IPS-18a (cell line): ENCODE results near the gene CSF1R.

ENCODE experiments used
- H3K27ac ChIP-seq: one replicate; pipeline ENCODE4 v1.5.1; 2013; ENCODE audit warnings: low read length
- H3K27me3 ChIP-seq: one replicate; pipeline ENCODE4 v1.6.1; 2013; ENCODE audit warnings: mild to moderate bottlenecking, low read length; ENCODE audit not compliant: control insufficient read depth, insufficient read depth
- H3K36me3 ChIP-seq: one replicate; pipeline ENCODE4 v1.6.1; 2013; ENCODE audit warnings: low read depth, low read length; ENCODE audit not compliant: control insufficient read depth
- H3K4me1 ChIP-seq: one replicate; pipeline ENCODE4 v1.6.1; 2013; ENCODE audit warnings: low read depth, low read length; ENCODE audit not compliant: control insufficient read depth
- H3K4me3 ChIP-seq: one replicate; pipeline ENCODE4 v1.5.1; 2013; ENCODE audit warnings: low read length
- H3K9ac ChIP-seq: one replicate; pipeline ENCODE4 v1.6.1; 2013; ENCODE audit warnings: mild to moderate bottlenecking, low read length, moderate library complexity
- H3K9me3 ChIP-seq: one replicate; pipeline ENCODE4 v1.6.1; 2013; ENCODE audit warnings: low read depth, low read length; ENCODE audit not compliant: control insufficient read depth

Gene CSF1R

DNA sequence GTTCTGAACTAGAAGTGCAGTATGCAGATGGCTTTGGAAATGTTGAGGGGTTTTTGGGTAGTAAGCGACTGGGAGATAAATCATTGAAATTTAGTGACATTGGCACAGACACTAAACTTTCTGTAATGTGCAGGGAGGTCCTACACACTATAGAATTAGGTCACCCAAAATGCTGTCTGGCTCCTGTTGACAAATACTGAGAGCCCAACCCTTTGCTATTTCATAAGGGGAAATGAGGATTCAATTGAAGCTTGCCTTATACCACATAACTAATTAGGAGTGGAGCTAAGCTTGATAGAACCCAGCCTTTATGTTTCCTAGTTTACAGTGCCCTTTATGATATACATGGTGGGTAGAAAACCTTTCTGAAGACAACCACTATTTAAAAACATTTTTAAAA lies 63.2 kb downstream of the CSF1R start:
- H3K9me3 ChIP-seq: no peaks in the 10 kb centered on the region
- no peak overlapping the region for H3K9ac ChIP-seq
- no peak overlapping the region for H3K27ac ChIP-seq
- no peak overlapping the region for H3K4me3 ChIP-seq
- peaks cover 2% of the 10 kb centered on the region for H3K4me1 ChIP-seq
- no peaks in the 10 kb centered on the region for H3K27me3 ChIP-seq
- peaks cover 74% of the 10 kb centered on the region for H3K36me3 ChIP-seq

DNA sequence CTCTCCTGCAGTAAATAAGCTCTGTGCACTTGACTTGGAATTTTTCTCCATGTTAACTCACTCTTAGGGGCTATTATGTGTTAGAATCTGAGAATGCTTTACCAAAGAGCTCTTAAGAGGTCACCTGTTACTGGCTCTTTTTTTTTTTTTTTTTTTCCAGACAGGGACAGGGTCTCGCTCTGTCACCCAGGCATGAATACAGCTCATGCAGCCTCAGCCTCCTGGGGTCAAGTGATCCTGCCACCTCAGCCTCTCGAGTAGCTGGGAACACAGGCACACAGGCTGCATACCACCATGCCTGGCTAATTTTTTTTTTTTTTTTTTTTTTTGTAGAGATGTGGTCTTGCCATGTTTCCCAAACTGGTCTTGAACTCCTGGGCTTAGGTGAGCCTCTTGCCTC lies 63.7 kb downstream of the CSF1R start:
- Histone ChIP-seq H3K4me3 (no peak overlapping the region), H3K27me3 (no peaks in the 10 kb centered on the region), H3K27ac (no peak overlapping the region), H3K36me3 (peaks cover 74% of the 10 kb centered on the region), H3K4me1 (no peaks in the 10 kb centered on the region), H3K9me3 (no peaks in the 10 kb centered on the region), H3K9ac (no peak overlapping the region)

DNA sequence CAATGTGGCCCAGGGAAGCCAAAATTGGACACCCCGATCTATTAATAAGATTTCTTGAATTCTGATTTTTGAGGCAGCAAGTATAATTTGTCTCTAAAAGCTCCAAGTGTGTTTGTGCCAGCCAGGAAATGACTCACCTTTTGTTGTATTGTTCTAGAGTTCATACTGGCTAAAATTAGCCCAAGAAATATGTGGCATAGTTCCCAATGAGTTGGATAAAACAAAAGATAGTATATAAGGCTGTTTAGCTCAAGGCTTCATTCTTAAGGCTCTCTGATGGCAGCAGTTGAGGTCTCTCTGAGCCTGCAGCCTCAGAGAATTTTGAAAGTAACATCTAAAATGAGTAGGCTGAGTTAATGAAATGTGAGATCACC lies 64.2 kb downstream of the CSF1R start:
- H3K36me3 ChIP-seq: peaks cover 71% of the 10 kb centered on the region

DNA sequence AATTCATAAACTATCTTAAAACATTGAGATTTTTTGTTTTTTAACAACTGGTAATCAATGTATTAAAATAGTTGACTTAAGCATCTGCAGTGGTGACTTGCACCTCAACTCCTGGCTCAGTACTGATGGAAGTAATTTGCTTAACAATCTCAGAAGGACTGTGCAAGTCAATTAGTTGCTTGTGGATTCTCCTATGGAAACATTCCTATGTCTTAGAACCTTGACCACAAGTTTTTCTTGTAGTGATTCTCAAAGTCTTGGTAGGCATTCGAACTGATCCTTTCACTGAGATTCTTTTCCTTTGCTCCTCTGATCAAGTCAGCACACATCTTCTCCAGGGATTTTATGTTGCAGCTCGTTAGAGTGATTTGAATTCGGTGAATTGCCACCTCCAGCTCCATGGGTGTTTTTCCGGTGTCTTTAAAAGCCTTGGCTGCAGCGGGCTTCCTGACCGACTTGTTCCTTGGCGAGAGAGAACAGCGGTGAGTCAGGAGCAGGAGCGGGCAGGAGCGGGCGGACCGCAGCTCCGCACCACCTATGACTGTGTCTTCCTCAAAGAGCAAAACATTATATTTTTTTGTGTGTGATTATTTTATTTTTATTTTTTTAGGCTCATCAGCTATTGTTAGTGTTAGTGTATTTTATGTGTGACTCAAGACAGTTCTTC lies 64.7 kb downstream of the CSF1R start:
- peaks cover 66% of the 10 kb centered on the region for H3K36me3 ChIP-seq
- no peak overlapping the region for H3K9ac ChIP-seq
- H3K4me3 ChIP-seq: no peak overlapping the region

More for the DNA sequence above, 64.2 kb downstream of the CSF1R start:
- Histone ChIP-seq H3K4me1 (no peaks in the 10 kb centered on the region), H3K27ac (no peak overlapping the region), H3K4me3 (no peak overlapping the region), H3K27me3 (no peaks in the 10 kb centered on the region), H3K9me3 (no peaks in the 10 kb centered on the region), H3K9ac (no peak overlapping the region)

DNA sequence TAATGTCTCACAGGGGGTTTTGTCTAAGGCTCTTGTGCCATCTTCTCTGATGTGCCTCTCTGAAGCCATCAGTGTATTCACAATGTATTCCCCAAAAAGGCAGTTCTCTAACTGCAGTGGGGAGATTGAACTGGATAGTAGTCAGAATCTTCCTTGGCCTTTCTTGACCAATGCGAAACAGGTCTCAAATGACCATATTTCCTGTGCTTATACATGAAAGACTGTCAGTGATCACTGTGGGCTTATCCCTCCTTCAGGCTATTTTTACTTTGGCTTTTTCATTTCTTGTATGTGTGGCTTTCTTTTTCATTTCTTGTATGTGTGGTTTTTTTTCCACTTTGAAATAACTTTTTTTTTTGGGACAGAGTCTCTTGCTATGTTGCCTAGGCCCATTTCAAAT lies 66.1 kb downstream of the CSF1R start:
- H3K4me1 ChIP-seq: no peaks in the 10 kb centered on the region

More for the DNA sequence above, 64.7 kb downstream of the CSF1R start:
- Histone ChIP-seq H3K9me3 (no peaks in the 10 kb centered on the region), H3K4me1 (no peaks in the 10 kb centered on the region), H3K27ac (no peak overlapping the region), H3K27me3 (no peaks in the 10 kb centered on the region)

DNA sequence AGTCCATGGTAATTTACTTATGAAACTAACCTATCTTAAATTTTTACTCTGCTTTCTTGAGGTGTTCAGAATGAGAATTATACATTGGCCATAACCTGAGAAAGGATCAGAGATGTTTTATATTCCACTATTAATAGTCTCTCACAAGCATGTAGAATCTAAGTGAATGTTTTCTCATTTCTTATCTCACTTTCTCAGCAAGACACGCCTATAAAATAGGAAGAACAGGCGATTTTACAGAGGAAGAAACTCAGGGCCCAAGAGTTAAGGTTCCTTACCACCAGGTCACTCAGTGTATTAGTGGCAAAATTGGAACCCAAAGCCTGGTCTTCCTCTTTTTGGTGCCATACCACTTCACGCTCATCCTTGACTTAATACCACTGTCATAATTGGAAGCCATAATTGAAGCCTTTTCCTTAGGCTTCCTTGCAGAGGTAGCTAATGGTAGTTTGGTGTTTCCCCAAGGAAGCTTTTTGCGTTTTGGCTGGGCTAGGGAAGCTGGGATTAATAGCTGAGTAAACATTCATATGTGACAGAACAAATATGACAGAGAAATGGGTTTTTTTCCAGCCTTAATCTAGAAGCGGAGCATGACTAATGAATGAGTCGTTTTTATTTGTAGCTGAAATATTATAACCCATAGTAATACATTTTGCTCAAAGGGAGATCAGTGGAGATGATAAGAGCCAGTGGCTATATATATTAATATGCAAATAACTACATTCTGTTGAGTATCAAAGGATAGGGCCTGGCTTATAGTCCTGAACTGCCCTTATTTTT lies 68.9 kb downstream of the CSF1R start:
- Histone ChIP-seq H3K27ac (no peak overlapping the region), H3K4me3 (no peak overlapping the region), H3K36me3 (peaks cover 66% of the 10 kb centered on the region), H3K9ac (no peak overlapping the region), H3K4me1 (no peaks in the 10 kb centered on the region), H3K27me3 (no peaks in the 10 kb centered on the region), H3K9me3 (no peaks in the 10 kb centered on the region)

More for the DNA sequence above, 66.1 kb downstream of the CSF1R start:
- Histone ChIP-seq H3K4me3 (no peak overlapping the region), H3K27ac (no peak overlapping the region), H3K27me3 (no peaks in the 10 kb centered on the region), H3K9ac (no peak overlapping the region), H3K9me3 (no peaks in the 10 kb centered on the region), H3K36me3 (peaks cover 66% of the 10 kb centered on the region)

DNA sequence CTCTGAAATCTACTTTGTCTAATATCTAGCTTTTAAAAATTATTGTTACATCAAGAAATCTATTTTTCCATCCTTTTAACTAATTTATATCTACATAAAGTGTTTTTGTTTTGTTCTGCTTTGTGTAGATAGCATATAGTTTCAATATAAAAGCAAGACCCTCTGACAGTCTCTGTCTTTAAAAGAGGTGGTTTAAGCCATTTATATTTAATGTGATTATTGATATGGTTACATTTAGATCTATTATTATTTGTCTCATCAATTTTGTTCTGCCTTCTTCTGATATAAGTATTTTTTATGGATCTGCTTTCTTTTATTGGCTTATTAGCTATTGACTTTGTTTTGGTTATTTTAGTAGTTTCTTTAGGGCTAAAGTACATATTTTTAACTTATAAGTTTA lies 69.8 kb downstream of the CSF1R start:
- H3K36me3 ChIP-seq: peaks cover 68% of the 10 kb centered on the region
- no peak overlapping the region for H3K27ac ChIP-seq
- H3K9me3 ChIP-seq: no peaks in the 10 kb centered on the region
- no peaks in the 10 kb centered on the region for H3K27me3 ChIP-seq
- no peak overlapping the region for H3K4me3 ChIP-seq
- H3K4me1 ChIP-seq: no peaks in the 10 kb centered on the region
- H3K9ac ChIP-seq: no peak overlapping the region

DNA sequence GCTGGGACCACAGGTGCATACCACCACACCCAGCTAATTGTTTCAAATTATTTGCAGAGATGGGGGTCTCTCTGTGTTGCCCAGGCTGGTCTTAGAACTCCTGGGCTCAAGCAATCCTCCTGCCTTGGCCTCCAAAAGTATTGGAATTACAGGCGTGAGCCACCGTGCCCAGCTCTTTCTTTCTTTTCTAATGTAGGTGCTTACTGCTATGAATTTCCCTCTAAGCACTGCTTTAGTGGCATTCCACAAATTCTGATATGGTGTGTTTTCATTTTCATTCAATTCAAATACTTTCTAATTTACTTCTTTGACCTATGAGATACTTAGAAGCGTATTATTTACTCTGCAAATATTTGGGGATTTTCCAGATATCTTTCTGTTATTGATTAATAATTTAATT lies 70.9 kb downstream of the CSF1R start:
- Histone ChIP-seq H3K36me3 (peaks cover 70% of the 10 kb centered on the region), H3K4me3 (no peak overlapping the region)

DNA sequence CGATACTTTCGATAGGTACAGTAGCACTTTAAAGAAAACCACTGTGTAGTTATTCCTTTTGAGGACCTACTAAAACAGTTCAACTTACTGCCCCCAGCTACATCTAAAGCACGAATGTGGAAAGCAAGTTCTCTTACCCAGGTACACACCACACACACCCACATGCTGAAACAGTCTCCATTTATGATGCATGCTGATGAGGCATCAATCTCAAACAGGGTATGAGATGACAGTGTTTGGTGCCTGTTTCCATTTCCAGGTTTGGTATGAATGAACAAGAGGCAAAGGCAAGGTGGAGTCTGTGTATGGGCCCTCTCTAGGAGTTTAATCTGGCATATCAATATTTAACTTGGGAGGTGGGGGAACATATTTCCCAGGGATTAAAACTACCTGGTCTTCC lies 71.9 kb downstream of the CSF1R start:
- Histone ChIP-seq H3K9me3 (no peaks in the 10 kb centered on the region), H3K27me3 (no peaks in the 10 kb centered on the region), H3K36me3 (peaks cover 69% of the 10 kb centered on the region), H3K4me1 (no peaks in the 10 kb centered on the region), H3K9ac (no peak overlapping the region), H3K4me3 (no peak overlapping the region), H3K27ac (no peak overlapping the region)

More for the DNA sequence above, 70.9 kb downstream of the CSF1R start:
- Histone ChIP-seq H3K27ac (no peak overlapping the region), H3K27me3 (no peaks in the 10 kb centered on the region), H3K9me3 (no peaks in the 10 kb centered on the region), H3K4me1 (no peaks in the 10 kb centered on the region), H3K9ac (no peak overlapping the region)

DNA sequence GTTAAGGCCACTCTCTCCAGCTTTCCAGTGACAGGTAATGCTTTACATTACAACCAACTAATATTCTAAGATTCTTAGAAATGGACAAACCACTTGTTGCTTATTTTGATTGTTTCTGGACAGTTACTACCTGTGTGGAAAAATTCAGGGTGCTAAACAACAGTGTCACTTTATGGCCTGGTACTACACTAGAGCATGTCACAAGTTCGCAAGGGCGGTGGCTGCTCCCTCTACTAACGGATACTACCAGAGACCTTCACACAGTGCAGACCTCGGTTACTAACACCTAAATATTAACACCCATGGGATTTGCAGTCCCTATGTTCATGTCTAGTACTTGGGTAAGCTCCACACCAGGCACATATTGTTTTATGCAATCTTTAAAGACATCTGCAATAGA lies 72.4 kb downstream of the CSF1R start:
- Histone ChIP-seq H3K36me3 (peaks cover 66% of the 10 kb centered on the region), H3K4me1 (no peaks in the 10 kb centered on the region)

DNA sequence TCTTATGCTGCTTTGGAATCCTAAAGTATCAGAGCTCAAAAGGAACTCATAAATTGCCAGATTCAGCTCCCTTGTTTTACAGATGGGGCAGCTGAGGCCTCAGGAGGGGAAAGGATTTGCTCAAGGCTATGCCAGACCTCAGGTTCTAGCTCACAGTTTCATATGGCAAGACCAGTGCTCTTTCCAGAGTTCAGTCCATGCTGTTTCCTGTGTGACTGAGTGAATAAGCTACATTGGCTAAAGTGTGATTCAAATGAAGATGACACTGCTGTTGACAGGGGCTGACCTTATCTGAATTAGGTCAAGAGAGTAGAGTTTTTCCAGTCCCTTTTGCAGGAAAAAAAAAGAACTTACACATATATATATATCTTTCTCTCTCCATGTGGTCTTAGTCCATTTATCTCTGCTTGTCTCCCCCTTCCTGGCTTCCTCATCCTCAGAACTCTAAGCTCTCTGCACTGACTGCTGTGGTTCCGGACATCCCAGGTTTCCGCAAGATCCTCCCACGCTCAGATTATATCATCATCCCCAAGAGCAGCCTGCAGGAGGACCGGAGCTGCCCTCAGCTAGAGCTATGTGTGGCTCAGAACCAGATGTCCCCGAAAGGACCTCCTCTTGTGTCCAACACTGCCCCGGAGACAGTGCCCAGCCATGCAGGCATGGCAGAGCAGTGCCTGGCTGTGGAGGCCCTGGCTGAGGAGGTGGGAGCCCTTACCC lies 76.5 kb downstream of the CSF1R start:
- Histone ChIP-seq H3K4me3 (no peak overlapping the region), H3K9me3 (no peaks in the 10 kb centered on the region), H3K4me1 (no peaks in the 10 kb centered on the region), H3K27ac (no peak overlapping the region), H3K36me3 (peaks cover 75% of the 10 kb centered on the region), H3K9ac (no peak overlapping the region), H3K27me3 (no peaks in the 10 kb centered on the region)

More for the DNA sequence above, 72.4 kb downstream of the CSF1R start:
- Histone ChIP-seq H3K27ac (no peak overlapping the region), H3K9me3 (no peaks in the 10 kb centered on the region), H3K4me3 (no peak overlapping the region), H3K27me3 (no peaks in the 10 kb centered on the region), H3K9ac (no peak overlapping the region)
